Brain microvascular endothelial cell (primary cell): ENCODE data around the gene ZFPM1.

Source experiments
- DNase-seq: peaks from one replicate; pipeline ENCODE4 v3.0.0-alpha.2; 2020
- H3K27ac ChIP-seq: fragments of 250-450 bp; sonication (Bioruptor Pico); 2 replicates; pipeline ENCODE4 v1.5.1; 2020; ENCODE audit warnings: mild to moderate bottlenecking, moderate library complexity
- H3K27me3 ChIP-seq: fragments of 250-450 bp; sonication (Bioruptor Pico); replicated peaks from 2 replicates; pipeline ENCODE4 v1.5.1; 2020; ENCODE audit warnings: mild to moderate bottlenecking
- H3K36me3 ChIP-seq: fragments of 250-450 bp; sonication (Bioruptor Pico); replicated peaks from 2 replicates; pipeline ENCODE4 v1.5.1; 2020; ENCODE audit warnings: mild to moderate bottlenecking
- H3K4me3 ChIP-seq: 2 replicates; pipeline ENCODE4 v1.5.1; 2011; ENCODE audit warnings: low read depth, mild to moderate bottlenecking, control low read depth, low read length, moderate library complexity
- in situ Hi-C: cut with HindIII; loops from 2 replicates; pipeline ENCODE4 v1.10.0; 2017; ENCODE audit warnings: low sequenced_read_pairs, low pct_ligation_motif_present
- TF ChIP-seq, protein P1 (sequence below): IDR thresholded peaks from 2 replicates; pipeline ENCODE4 v1.5.1; 2011; ENCODE audit warnings: low read depth, mild to moderate bottlenecking, moderate library complexity, low read length, control low read depth, inconsistent platforms; ENCODE audit errors: missing control alignments

Gene ZFPM1

DNA sequence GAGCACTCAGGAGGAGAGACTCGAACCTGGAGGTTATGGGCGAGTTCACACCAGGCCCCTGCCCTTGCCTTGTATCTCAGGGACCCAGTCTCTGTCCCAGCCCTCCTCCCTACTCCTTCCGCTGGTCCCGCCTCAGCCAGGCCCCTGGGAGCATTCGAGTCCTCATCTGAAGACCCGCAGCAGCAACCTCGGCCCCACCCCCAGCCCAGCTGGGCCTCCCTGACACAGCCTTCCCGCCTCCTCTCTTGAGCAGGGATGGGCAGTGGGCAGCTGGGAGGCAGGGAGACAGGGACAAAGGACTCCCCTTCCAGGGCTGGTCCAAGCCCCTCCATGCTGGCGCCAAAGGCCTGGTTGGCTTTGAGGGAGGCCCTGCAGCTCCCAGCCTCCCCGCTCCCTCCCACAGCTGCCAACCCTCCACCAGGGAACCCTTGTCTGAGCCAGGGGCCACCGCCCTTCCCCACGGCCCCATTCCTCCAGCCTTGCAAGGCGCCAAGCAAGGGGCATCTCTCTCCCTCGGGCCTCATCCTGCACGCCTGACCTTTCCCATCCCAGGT, 101.7 kb downstream of the ZFPM1 start:
- no peak overlapping the region for H3K27ac ChIP-seq
- no peaks in the 10 kb centered on the region for H3K36me3 ChIP-seq
- no peak for DNase-seq
- TF ChIP-seq, protein P1, sequence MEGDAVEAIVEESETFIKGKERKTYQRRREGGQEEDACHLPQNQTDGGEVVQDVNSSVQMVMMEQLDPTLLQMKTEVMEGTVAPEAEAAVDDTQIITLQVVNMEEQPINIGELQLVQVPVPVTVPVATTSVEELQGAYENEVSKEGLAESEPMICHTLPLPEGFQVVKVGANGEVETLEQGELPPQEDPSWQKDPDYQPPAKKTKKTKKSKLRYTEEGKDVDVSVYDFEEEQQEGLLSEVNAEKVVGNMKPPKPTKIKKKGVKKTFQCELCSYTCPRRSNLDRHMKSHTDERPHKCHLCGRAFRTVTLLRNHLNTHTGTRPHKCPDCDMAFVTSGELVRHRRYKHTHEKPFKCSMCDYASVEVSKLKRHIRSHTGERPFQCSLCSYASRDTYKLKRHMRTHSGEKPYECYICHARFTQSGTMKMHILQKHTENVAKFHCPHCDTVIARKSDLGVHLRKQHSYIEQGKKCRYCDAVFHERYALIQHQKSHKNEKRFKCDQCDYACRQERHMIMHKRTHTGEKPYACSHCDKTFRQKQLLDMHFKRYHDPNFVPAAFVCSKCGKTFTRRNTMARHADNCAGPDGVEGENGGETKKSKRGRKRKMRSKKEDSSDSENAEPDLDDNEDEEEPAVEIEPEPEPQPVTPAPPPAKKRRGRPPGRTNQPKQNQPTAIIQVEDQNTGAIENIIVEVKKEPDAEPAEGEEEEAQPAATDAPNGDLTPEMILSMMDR = no peak
- H3K4me3 ChIP-seq = no peak overlapping the region
- peaks cover 19% of the 10 kb centered on the region for H3K27me3 ChIP-seq
- in situ Hi-C loops = no loop called here

DNA sequence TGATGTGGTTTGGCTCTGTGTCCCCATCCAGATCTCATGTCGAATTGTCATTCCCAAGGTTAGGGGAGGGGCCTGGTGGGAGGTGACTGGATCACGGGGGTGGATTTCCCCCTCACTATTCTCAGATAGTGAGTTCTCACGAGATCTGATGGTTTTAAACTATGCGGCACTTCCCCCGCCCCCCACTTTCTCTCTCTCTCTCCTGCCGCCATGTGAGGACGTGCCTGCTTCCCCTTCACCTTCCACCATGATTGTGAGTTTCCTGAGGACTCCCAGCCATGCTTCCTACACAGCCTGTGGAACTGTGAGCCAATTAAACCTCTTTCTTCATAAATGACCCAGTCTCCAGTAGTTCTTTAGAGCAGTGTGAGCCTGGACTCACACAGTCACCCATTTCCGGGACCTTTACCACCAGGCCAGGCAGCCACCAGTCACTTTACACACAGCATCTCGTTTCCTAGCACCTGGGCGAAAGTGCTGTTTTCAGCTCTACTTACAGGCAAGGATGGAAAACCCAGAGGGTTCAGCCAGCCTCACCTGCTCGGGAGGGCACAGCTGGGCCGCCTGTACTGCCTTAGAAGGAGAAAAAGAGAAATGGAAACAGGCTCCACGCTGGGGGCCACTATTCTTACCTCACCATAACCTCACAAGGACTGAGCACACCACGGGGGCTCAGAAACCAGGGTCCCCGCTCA, 103.4 kb downstream of the ZFPM1 start:
- in situ Hi-C loops = no loop called here
- H3K27ac ChIP-seq = no peak overlapping the region
- H3K36me3 ChIP-seq = no peaks in the 10 kb centered on the region
- no peak for DNase-seq
- TF ChIP-seq, protein P1 = no peak
- no peak overlapping the region for H3K4me3 ChIP-seq
- peaks cover 18% of the 10 kb centered on the region for H3K27me3 ChIP-seq

DNA sequence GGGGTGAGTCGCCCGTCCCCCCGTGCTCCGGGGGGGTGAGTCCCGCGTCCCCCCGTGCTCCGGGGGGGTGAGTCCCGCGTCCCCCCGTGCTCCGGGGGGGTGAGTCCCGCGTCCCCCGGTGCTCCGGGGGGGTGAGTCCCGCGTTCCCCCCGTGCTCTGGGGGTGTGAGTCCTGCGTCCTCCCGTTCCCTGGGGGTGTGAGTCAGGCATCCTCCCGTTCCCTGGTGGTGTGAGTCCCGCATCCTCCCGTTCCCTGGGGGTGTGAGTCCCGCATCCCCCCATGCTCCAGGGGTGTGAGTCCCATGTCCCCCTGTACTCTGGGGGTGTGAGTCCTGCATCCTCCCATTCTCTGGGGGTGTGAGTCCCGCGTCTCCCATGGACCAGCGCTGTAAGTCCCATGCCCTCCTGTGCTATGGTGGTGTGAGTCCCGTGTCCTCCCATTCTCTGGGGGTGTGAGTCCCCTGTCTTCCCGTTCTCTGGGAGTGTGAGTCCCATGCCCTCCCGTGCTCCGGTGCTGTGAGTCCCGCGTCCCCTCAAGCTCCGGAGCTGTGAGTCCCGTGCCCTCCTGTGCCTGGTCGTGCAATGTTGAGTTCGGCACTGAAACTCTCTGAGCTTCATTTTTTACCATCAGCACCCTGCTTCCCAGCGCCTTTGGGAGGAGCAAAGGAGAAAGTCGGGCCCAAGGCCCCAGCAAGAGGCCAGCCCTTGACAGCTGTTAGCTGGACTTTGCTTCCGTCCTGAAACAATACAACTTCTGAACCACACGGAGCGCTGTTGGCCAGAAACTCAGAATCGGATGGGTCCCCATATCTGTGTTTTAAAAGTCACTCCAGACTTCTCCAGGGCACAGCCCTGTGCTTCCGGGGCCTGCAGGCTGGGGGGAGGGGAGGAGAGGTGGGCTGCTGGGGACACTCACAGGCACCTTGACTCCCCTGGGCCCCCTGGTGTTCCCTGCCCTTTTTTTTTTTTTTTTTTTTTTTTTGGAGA, 105.7 kb downstream of the ZFPM1 start:
- Histone ChIP-seq H3K36me3 (no peaks in the 10 kb centered on the region), H3K27me3 (peaks cover 6% of the 10 kb centered on the region), H3K27ac (no peak overlapping the region), H3K4me3 (no peak overlapping the region)
- in situ Hi-C loops = no loop called here
- peak; percentile 52 for DNase-seq
- TF ChIP-seq, protein P1 = peak; percentile 71

DNA sequence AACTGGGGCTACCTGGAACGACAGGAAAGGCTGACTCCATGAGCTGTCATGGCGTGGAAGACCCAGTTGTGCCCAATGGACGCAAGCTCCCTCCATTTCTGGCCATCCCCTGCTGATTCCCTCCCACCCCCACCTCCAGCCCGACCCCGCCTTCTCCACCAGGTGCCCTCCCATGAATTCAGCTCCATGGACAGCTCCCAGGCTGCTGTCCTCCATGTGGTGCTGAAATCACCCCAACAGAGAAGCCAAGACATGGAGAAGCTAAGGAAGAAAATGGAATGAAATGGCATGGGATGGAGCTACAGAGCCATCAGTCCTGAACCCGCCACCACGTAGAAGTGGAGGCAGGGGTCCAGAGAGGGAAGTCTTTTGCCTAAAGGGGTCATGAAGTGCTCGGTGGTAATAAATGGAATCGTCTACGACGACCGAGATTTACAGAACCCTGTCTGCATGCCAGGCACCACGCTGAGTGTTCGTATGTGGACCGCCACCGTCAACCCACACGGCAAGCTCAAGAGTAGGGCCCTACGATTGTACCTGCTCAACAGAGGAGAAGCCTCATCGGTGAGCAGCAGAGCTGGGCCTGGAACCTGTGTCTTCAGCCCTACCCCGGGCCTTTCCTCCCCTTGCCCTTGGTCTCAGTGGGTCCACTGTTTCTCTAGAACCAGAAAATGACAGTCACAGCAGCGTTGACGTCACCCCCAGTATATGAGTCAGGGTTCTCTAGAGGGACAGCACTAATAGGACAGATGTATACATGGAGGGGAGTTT, 107.8 kb downstream of the ZFPM1 start:
- in situ Hi-C loops = no loop called here
- no peaks in the 10 kb centered on the region for H3K36me3 ChIP-seq
- no peak overlapping the region for H3K4me3 ChIP-seq
- no peak for DNase-seq
- H3K27me3 ChIP-seq = no peaks in the 10 kb centered on the region
- TF ChIP-seq, protein P1 = no peak
- H3K27ac ChIP-seq = no peak overlapping the region

DNA sequence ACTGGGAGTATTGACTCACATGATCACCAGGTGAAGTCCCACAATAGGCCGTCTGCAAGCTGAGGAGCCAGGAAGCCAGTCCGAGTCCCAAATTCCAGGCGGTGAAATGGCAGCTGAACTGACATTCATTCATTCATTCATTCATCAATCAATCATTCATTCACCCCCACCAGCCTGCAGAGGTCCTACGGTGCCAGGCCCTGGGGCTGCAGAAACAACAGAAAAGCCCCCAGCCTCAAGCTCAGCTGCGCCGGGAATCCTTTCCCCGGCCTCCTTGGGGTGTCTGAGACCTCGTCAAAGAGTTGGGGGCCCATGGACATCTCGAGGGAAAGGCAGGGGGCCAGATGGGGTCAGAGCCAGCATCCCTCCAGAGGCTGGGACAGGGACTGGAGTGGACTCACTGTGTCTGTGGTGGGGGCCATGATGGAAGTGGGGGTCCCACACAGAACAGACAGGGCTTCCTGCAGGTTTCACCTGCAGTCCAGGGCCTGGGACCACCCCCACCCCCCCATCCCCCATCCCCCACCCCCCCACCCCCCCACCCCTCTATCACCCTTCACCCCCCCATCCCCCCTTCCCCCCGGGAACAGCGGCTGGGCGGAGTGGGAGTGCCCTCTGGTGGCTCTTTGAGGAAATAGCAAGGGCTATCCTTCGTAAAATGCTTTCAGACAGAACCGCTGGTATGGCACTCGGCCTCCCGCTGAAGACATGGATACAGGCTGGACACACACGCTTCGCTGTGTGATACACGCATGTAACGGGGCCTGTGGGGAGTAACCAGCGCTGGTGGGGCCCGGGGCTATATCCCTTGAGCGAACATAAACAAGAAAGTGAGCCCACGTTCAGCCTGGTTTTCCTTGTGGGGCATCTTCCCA, 108.6 kb downstream of the ZFPM1 start:
- no peak overlapping the region for H3K27ac ChIP-seq
- peak; percentile 44 for DNase-seq
- no peaks in the 10 kb centered on the region for H3K27me3 ChIP-seq
- in situ Hi-C loops = no loop called here
- H3K36me3 ChIP-seq = no peaks in the 10 kb centered on the region
- peak overlapping the region; percentile 37 for H3K4me3 ChIP-seq
- TF ChIP-seq, protein P1 = peak; percentile 80
